ENCODE results near the gene SERINC5.
"Not testable (repeated sequence)": the region's sequence is repeated elsewhere in the genome, so short reads cannot be mapped to it uniquely, and the experiment has no call there.

SERINC5 gene

GRCh38 chr5:80128141-80128540, 127.7 kb downstream of the SERINC5 start:
- FAIRE-seq, result no peak

GRCh38 chr5:80127116-80127552, 128.7 kb downstream of the SERINC5 start:
- FAIRE-seq, result no peak

- no peak for FAIRE-seq
These were observed 129.8 kb downstream of the SERINC5 start for GRCh38 chr5:80125962-80126480.

DNA sequence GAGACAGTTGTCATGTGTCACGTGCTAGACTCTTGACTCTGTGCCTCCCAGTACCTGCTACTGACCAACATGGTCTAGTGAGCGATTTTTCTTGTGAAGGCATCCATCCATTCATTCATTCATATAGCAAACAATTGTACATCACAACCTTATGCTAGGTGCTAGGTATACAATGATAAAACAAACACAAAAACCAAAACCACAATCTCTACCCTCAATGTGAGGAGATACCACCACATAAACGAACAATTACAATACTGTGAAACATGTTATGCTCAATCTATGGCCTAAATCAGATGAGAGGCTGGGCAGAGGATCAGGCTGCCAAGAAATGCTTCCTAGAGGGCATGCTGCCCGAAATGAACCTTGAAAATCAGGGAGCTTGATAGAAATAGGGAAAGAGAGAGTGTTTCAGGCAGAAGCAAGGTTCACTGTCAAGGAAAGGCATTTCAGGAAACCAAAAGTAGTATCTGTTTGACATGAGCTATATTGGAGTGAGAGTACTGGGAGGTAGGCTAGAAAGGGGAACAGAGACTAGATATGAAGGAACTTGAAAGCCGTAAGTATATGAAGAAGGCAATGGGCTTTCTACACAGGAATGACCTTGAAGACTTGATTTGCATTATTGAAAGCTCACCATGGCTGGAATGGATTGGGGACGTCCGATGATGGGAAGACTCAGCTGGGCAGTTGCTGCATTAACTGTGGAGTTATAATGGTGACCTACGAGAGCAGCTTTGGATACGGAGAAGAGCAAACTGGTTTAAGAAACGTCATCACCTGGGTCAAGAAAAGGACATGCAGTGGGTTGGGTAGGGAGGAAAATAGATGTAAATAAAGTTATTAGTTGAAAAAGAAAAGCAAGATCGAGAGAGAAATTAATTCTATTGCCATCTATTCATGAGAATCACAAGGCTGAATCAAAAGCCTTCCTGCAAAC, 130.6 kb downstream of the SERINC5 start:
- no peak for FAIRE-seq

- FAIRE-seq, result no peak
These were observed 131.5 kb downstream of the SERINC5 start for GRCh38 chr5:80124121-80124918.

GRCh38 chr5:80122579-80122978, 133.3 kb downstream of the SERINC5 start:
- no peak for FAIRE-seq

DNA sequence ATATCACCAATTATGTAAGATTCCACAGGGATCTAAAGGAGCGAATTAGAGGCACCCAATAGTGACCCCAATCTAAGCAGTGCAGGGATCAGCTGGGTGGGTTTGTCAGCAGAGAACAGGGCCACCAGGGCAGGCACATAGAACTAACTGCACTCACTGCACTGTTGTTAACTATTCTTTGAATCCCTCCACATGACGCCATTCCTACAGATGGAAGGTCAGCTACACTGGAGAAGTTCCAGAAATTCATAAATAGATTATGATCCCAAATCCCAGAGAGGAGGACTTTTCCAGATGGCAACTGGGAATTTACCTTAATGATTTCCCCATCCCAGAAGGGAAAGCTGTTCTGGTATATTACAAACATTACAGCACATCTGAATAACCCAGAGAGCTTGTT, 136.5 kb downstream of the SERINC5 start:
- FAIRE-seq, result no peak

GRCh38 chr5:80117446-80117845, 138.4 kb downstream of the SERINC5 start:
- FAIRE-seq, result no peak

DNA sequence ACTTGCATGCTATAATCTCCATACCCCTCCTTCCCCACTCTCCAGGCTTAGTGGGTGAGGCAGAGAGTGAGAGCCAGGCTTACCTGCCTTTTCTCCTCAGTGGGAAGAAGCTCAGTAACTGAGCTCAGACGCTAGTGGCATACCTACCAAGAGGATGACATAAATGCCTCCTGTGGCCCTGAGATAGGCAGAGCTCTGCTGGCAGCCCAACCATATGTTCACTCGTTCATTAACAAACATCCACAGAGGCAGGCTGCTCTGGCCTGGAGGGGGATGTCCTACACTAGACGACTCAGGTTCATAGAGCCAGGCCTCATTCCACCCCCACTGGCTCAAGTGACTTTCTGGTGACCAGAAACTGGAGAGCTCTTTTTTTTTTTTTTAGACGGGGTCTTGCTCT, 139.4 kb downstream of the SERINC5 start:
- no peak for FAIRE-seq

- FAIRE-seq, result no peak
These were observed 139.8 kb downstream of the SERINC5 start for GRCh38 chr5:80116000-80116399.

- no peak for FAIRE-seq
These were observed 141.0 kb downstream of the SERINC5 start for GRCh38 chr5:80114860-80115259.

- FAIRE-seq, result not testable (repeated sequence)
These were observed 144.4 kb downstream of the SERINC5 start for GRCh38 chr5:80111376-80111990.

DNA sequence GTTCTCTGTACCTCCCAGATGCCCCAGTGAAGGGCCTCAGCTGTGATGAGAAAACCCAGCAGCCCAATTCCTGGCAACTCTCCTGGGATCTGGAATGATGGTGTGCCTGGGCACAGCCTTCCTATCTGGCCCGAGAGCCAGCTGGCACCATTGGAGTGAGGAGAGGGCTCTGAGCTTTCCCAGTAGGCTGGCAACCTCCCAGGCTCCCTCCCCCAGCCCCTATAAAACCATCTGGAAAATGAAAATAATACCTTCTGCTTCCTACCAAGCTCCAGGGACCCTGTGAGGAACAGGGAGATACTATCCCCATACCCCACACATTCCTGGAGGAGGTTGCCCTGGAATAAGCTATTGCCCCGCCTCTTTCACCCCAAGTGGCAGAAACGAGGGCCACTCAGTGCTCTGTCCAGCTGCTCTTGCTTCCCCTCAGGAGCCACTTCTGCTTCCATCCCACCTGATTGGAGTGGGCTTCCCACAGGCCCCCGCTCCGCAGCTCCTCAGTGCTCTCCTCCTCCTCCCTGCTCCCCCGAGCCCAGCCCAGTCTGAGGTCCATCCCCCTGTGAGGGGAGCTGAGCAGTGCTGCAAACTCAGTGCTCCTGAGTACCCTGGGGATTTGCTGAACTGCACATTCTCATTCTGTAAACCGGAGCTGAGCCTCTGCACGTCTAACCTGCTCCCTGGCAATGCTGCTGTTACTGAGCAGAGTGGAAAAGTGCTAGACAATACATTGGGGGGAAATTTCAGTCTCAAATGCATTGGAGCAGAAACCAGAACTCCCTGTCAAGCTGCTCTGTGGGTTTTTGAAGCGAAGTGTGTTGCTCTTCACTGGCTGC, 146.0 kb downstream of the SERINC5 start:
- no peak for FAIRE-seq

GRCh38 chr5:80106916-80107315, 148.9 kb downstream of the SERINC5 start:
- no peak for FAIRE-seq

- no peak for FAIRE-seq
These were observed 150.0 kb downstream of the SERINC5 start for GRCh38 chr5:80105698-80106439.

GRCh38 chr5:80103371-80103770, 152.5 kb downstream of the SERINC5 start:
- FAIRE-seq, result no peak

- no peak for FAIRE-seq
These were observed 153.9 kb downstream of the SERINC5 start for GRCh38 chr5:80101993-80102392.

DNA sequence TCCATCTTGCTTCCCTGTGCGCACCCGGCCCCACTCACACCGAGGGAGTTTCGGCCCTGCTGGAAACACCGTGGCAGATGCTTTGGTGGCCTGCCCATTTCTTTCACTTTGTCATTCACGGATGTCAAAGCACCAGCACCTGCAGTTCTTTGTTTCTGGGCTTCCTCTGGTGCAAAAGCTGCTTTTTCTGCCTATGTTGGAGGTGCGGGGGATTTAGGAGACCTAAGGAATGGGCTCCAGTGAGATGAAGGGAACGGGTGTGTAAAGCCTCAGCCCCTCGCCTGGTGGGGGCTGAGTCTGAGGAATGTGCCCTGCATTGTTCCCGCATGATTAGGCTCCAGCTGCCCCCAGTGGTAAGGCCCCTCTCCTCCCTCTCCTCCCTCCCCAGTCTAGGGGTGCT, 158.4 kb downstream of the SERINC5 start:
- no peak for FAIRE-seq

- FAIRE-seq, result no peak
These were observed 161.6 kb downstream of the SERINC5 start for GRCh38 chr5:80094236-80094738.

DNA sequence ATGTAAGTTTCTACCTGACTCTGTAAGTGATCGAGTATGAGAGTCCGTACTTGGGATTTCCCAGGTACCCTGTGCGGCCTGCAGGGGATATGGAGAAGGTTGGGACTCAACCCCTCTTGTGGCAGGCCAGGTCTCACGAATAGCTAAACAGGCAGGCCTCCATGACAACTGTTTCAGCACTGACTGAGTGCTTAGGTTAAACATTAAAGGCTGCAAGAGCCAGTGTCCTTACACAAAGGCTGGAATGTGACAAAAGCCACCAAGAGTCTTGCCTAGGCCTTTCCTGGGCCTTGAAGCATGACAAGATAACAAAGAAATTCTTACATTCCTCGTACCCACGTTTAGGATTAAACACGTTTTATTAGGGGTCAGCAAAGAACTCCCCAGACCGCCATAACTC, 162.1 kb downstream of the SERINC5 start:
- no peak for FAIRE-seq

GRCh38 chr5:80092486-80093107, 163.3 kb downstream of the SERINC5 start:
- no peak for FAIRE-seq

Data from TTC549 (cell line).